GM23248 (cell line): Measurements from ENCODE around the gene ALG2.

ENCODE experiments used
- EZH2 ChIP-seq: fragments of 200-600 bp; sonication (generic); IDR thresholded peaks from 2 replicates; pipeline ENCODE4 v1.6.1; 2018; ENCODE audit warnings: antibody characterized with exemption, mild to moderate bottlenecking; ENCODE audit not compliant: insufficient read depth, poor library complexity, severe bottlenecking
- EZH2phosphoT487 ChIP-seq: fragments of 200-600 bp; sonication (generic); IDR thresholded peaks from 2 replicates; pipeline ENCODE4 v1.6.1; 2018; ENCODE audit warnings: antibody characterized with exemption, moderate library complexity, mild to moderate bottlenecking, low read depth; ENCODE audit not compliant: insufficient read depth

DNA sequence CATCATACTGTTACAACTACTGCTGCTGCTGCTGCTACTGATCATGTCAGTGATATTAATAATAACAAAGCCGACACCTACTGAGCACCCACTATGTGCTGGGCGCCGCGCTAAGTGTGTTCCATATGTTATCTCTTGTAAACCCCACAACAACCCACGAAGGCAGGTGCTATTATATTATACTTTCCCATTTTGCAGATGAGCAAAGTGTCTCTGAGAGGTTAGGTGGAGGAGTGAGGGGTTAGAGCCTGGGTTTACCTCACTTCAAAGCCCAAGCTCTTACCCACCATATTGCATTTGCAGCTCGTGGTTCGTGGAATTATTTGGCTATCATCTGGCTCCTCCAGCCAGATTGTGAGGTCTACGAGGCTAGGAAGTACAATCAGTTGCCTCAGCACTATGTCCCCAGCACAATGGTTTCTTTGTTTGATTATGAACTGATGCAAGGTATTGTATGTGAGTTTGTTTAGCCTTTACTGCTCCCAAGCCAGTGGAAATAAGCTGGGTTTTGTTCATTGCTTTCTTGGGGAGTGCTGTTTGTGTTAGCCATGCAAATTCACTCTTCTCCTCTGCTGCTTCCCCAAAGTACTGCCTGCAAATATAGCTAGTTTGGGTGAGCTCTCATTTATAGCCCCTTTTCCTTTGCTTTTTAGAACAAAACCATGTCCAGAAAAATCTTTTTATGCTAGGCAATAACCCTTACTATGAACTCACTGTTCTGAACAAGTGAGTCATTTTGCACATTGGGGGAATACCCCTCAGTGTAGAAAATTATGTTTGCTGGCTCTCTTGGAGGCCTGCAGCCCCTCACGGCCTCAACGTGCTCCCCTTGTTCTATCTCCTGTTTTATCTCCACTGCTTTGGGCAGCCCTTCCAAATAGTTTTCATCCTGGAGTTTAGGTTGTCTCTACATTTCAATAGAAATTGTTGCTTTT, 47.9 kb downstream of the ALG2 start:
- no peak for TF ChIP-seq EZH2
- TF ChIP-seq EZH2phosphoT487, result no peak
